GM13976 (cell line): ENCODE results near the gene RBMX.
"Not testable (repeated sequence)": the region's sequence is repeated elsewhere in the genome, so short reads cannot be mapped to it uniquely, and the experiment has no call there.

Experiments
- DNase-seq: peaks from one replicate; pipeline ENCODE4 v3.0.0; 2012; ENCODE audit warnings: low spot score
- CTCF ChIP-seq: IDR thresholded peaks from 2 replicates; pipeline ENCODE4 v1.5.1; 2012; ENCODE audit warnings: borderline replicate concordance, mild to moderate bottlenecking; ENCODE audit not compliant: insufficient read depth; ENCODE audit errors: extremely low read depth, missing control alignments, control extremely low read depth
- in situ Hi-C: fragments of 300-500 bp; cut with MboI; formaldehyde crosslinking; loops from one replicate; pipeline ENCODE4 v1.12.0; 2022; ENCODE audit warnings: low sequenced_read_pairs, mixed read lengths, inconsistent platforms; ENCODE audit not compliant: unreplicated experiment

Gene RBMX

GRCh38 chrX:136909706-136910564 is 29.4 kb upstream of the RBMX start:
- TF ChIP-seq CTCF = no peak
- in situ Hi-C loops = no loop called here
- DNase-seq = peak; percentile 61

- in situ Hi-C loops = no loop called here
- DNase-seq = peak; percentile 89
- TF ChIP-seq CTCF = no peak
These were observed 28.7 kb upstream of the RBMX start for GRCh38 chrX:136909119-136909705.

- DNase-seq = no peak
- in situ Hi-C loops = no loop called here
- no peak for TF ChIP-seq CTCF
These were observed 27.1 kb upstream of the RBMX start for GRCh38 chrX:136907621-136908020.

- in situ Hi-C loops = no loop called here
- DNase-seq = no peak
- TF ChIP-seq CTCF = no peak
These were observed 26.5 kb upstream of the RBMX start for GRCh38 chrX:136906921-136907510.

- DNase-seq, in situ Hi-C loops: not testable (repeated sequence)
These were observed 23.5 kb upstream of the RBMX start for GRCh38 chrX:136904067-136904466.

- DNase-seq, in situ Hi-C loops: not testable (repeated sequence)
These were observed 19.5 kb upstream of the RBMX start for GRCh38 chrX:136900071-136900470.

GRCh38 chrX:136899221-136899620 is 18.7 kb upstream of the RBMX start:
- in situ Hi-C loops = no loop called here
- no peak for TF ChIP-seq CTCF
- DNase-seq = no peak

GRCh38 chrX:136898752-136899151 is 18.2 kb upstream of the RBMX start:
- DNase-seq, in situ Hi-C loops: not testable (repeated sequence)
